Ishikawa (cell line): ENCODE measurements around the gene IRAK2.

Experiments
- CEBPB ChIP-seq: IDR thresholded peaks from 2 replicates; pipeline ENCODE4 v1.6.1; 2012
- CREB1 ChIP-seq: IDR thresholded peaks from 2 replicates; pipeline ENCODE4 v1.6.1; 2012; ENCODE audit warnings: low read depth
- EGR1 ChIP-seq: IDR thresholded peaks from 2 replicates; pipeline ENCODE4 v1.6.1; 2012
- EP300 ChIP-seq: IDR thresholded peaks from 2 replicates; pipeline ENCODE4 v1.6.1; 2012; ENCODE audit warnings: borderline replicate concordance
- FOXM1 ChIP-seq: IDR thresholded peaks from 2 replicates; pipeline ENCODE4 v1.6.1; 2012; ENCODE audit warnings: low read depth, borderline replicate concordance
- MAX ChIP-seq: IDR thresholded peaks from 2 replicates; pipeline ENCODE4 v1.6.1; 2012
- NFIC ChIP-seq: IDR thresholded peaks from 2 replicates; pipeline ENCODE4 v1.6.1; 2012
- RAD21 ChIP-seq: IDR thresholded peaks from 2 replicates; pipeline ENCODE4 v1.6.1; 2012; ENCODE audit warnings: low read depth
- REST ChIP-seq: IDR thresholded peaks from 2 replicates; pipeline ENCODE4 v1.6.1; 2012; ENCODE audit warnings: low read depth, mild to moderate bottlenecking
- TAF1 ChIP-seq: IDR thresholded peaks from 2 replicates; pipeline ENCODE4 v1.6.1; 2012; ENCODE audit warnings: low read depth, mild to moderate bottlenecking
- TCF12 ChIP-seq: IDR thresholded peaks from 2 replicates; pipeline ENCODE4 v1.6.1; 2012; ENCODE audit warnings: low read depth
- TEAD4 ChIP-seq: IDR thresholded peaks from 2 replicates; pipeline ENCODE4 v1.6.1; 2012
- USF1 ChIP-seq: IDR thresholded peaks from 2 replicates; pipeline ENCODE4 v1.6.1; 2012
- YY1 ChIP-seq: IDR thresholded peaks from 2 replicates; pipeline ENCODE4 v1.6.1; 2012; ENCODE audit warnings: low read depth
- ZBTB7A ChIP-seq: IDR thresholded peaks from 2 replicates; pipeline ENCODE4 v1.6.1; 2012; ENCODE audit warnings: low read depth

The IRAK2 gene

GRCh38 chr3:10180738-10181295, 16.1 kb downstream of the IRAK2 start:
- no peak for TF ChIP-seq NFIC
- TF ChIP-seq EP300: no peak
- TF ChIP-seq ZBTB7A: no peak

- TF ChIP-seq YY1 (no peak), FOXM1 (no peak), TCF12 (no peak), RAD21 (no peak), ZBTB7A (no peak), TAF1 (no peak), TEAD4 (no peak), CEBPB (no peak), NFIC (no peak), USF1 (no peak)
Observed at GRCh38 chr3:10182950-10183349, 18.2 kb downstream of the IRAK2 start.

GRCh38 chr3:10184250-10184649, 19.5 kb downstream of the IRAK2 start:
- no peak for TF ChIP-seq REST
- TF ChIP-seq TEAD4: no peak
- no peak for TF ChIP-seq RAD21
- no peak for TF ChIP-seq CEBPB
- no peak for TF ChIP-seq EP300
- no peak for TF ChIP-seq ZBTB7A
- no peak for TF ChIP-seq TAF1
- TF ChIP-seq YY1: no peak
- no peak for TF ChIP-seq MAX
- no peak for TF ChIP-seq EGR1
- TF ChIP-seq FOXM1: no peak
- no peak for TF ChIP-seq TCF12

GRCh38 chr3:10185804-10186762, 21.4 kb downstream of the IRAK2 start:
- TF ChIP-seq CREB1 (no peak), MAX (no peak), EGR1 (no peak), TCF12 (no peak), EP300 (no peak), RAD21 (no peak), FOXM1 (no peak), TAF1 (no peak), YY1 (no peak), REST (no peak), ZBTB7A (no peak), NFIC (no peak), TEAD4 (no peak), USF1 (no peak), CEBPB (no peak)

GRCh38 chr3:10187290-10187876, 22.7 kb downstream of the IRAK2 start:
- TF ChIP-seq YY1 (no peak), FOXM1 (no peak), USF1 (no peak), NFIC (no peak), EP300 (no peak), EGR1 (no peak), REST (no peak), CREB1 (no peak), ZBTB7A (no peak), TEAD4 (no peak), TAF1 (no peak), RAD21 (no peak), MAX (no peak)
